Upper lobe of left lung (tissue), 6 donors: ENCODE measurements around the gene DHX40. TPM values are rescaled to one million over a fixed set of nuclear protein-coding genes. Genes with fewer than 3 reads are reported as not detected.

Experiments used
- ATAC-seq, 2 donors: fragments of 200-7000 bp; cut with Tn5 transposase; one replicate each; pipeline ENCODE4 v1.9.1; 2022; ENCODE audit warnings: mild to moderate bottlenecking in 2 of 2, moderate library complexity in 2 of 2; ENCODE audit not compliant: low FRiP score in 2 of 2
- DNase-seq, 2 donors: peaks; one replicate each; pipeline ENCODE4 v3.0.0-alpha.2; 2019 to 2020
- H3K27ac ChIP-seq, 4 donors: fragments of 200-600 bp; sonication (generic); one replicate each; pipeline ENCODE4 v1.5.1; 2016 to 2019
- H3K27me3 ChIP-seq, 4 donors: fragments of 200-600 bp; sonication (generic); one replicate each; pipeline ENCODE4 v1.5.1; 2017 to 2019
- H3K36me3 ChIP-seq, 4 donors: fragments of 200-600 bp; sonication (generic); one replicate each; pipeline ENCODE4 v1.5.1; 2016 to 2019
- H3K4me1 ChIP-seq, 4 donors: fragments of 200-600 bp; sonication (generic); one replicate each; pipeline ENCODE4 v1.5.1; 2018 to 2019
- H3K4me3 ChIP-seq, 4 donors: fragments of 200-600 bp; sonication (generic); one replicate each; pipeline ENCODE4 v1.5.1; 2017 to 2019; ENCODE audit warnings: mild to moderate bottlenecking in 2 of 4, moderate library complexity in 1 of 4
- H3K9me3 ChIP-seq, 4 donors: fragments of 200-600 bp; sonication (generic); one replicate each; pipeline ENCODE4 v1.5.1; 2018 to 2019
- EP300 ChIP-seq, 4 donors: sonication (generic); formaldehyde crosslinking; IDR thresholded peaks; one replicate each; pipeline ENCODE4 v1.5.1; 2017; ENCODE audit warnings: antibody characterized with exemption in 4 of 4, control low read depth in 2 of 4
- POLR2A ChIP-seq, 4 donors: fragments of 450-650 bp; IDR thresholded peaks; one replicate each; pipeline ENCODE4 v1.5.1; 2016 to 2017; ENCODE audit warnings: antibody characterized with exemption in 4 of 4, mild to moderate bottlenecking in 2 of 4
- POLR2AphosphoS5 ChIP-seq, 2 donors: sonication (generic); formaldehyde crosslinking; IDR thresholded peaks; one replicate each; pipeline ENCODE4 v1.5.1; 2017; ENCODE audit warnings: antibody characterized with exemption in 2 of 2
- WGBS, 2 donors: methylation state at CpG; one replicate each; pipeline ENCODE4 v1.1.5; 2017 to 2018; 5-methylcytosine and 5-hydroxymethylcytosine counted together
- total RNA-seq, 6 donors: library from RNA; depleted of rRNA in 4 of 6; stranded (reverse); fragments of >200 nt in 4 of 6; gene quantifications; one replicate each; pipeline versions ENCODE4 v1.1.0 to v1.2.1, GENCODE V29; 2016 to 2021
- TF ChIP-seq, protein P1 (sequence below), 6 experiments: fragments of 450-650 bp in 4 of 6; fragments of 200-600 bp in 2 of 6; sonication (generic) in 2 of 6; IDR thresholded peaks; one replicate each; pipeline ENCODE4 v1.5.1; 2016 to 2019; ENCODE audit warnings: antibody characterized with exemption in 6 of 6
- donor health status: DM: no; HTN: no; CAD: no; lungs with moderate emphysema.
- donor health status: DM: no; HTN: yes; CAD: no; lungs with severe emphysema.

Gene DHX40
- total RNA-seq, 6 donors from 2014 or later, result 11.8 to 63.2 (median 21.0) TPM

DNA sequence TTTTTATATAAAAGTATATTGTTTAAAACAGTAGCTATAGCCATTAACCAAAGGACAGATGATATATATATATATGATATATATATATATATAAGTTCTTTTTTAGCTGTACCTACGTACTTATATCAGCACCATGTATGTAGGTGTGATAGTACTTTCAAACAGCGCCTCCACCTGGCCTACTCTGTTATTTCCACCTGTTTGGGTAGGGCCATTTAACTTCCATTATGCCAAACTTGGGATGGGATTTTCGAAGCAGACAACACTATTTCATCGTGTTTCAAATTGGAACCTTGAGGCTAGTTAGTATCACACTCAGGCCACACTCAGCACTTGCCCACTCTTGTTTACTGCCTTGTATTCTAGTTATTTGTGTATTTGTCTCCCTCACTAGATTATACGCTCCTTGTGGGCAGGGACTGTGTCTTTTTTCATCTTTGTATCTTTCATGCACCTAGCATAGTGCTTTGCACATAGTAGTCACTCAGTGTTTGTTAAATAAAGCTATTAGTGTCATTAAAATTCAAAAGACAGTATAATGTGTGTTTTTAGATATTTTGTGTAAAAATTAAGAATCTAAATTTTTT lies 42.5 kb downstream of the DHX40 start:
- TF ChIP-seq, protein P1, sequence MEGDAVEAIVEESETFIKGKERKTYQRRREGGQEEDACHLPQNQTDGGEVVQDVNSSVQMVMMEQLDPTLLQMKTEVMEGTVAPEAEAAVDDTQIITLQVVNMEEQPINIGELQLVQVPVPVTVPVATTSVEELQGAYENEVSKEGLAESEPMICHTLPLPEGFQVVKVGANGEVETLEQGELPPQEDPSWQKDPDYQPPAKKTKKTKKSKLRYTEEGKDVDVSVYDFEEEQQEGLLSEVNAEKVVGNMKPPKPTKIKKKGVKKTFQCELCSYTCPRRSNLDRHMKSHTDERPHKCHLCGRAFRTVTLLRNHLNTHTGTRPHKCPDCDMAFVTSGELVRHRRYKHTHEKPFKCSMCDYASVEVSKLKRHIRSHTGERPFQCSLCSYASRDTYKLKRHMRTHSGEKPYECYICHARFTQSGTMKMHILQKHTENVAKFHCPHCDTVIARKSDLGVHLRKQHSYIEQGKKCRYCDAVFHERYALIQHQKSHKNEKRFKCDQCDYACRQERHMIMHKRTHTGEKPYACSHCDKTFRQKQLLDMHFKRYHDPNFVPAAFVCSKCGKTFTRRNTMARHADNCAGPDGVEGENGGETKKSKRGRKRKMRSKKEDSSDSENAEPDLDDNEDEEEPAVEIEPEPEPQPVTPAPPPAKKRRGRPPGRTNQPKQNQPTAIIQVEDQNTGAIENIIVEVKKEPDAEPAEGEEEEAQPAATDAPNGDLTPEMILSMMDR (IDR thresholded peaks at IDR 0.05), result peak in 1 of 6 experiments; percentile 10
- no peak for TF ChIP-seq EP300 (IDR thresholded peaks at IDR 0.05)
- TF ChIP-seq POLR2AphosphoS5 (IDR thresholded peaks at IDR 0.05), result no peak
- TF ChIP-seq POLR2A (IDR thresholded peaks at IDR 0.05), result no peak
- Histone ChIP-seq H3K9me3 (no peaks in the 10 kb centered on the region), H3K36me3 (peaks cover 11 to 55% (median 13%) of the 10 kb centered on the region in 4 donors), H3K27me3 (no peaks in the 10 kb centered on the region), H3K4me3 (no peak overlapping the region), H3K27ac (no peak overlapping the region), H3K4me1 (no peaks in the 10 kb centered on the region)
- DNase-seq, result no peak
- 92 to 95% methylated on average over 5 of the region's 5 CpGs for WGBS, 2 donors
- ATAC-seq, result no peak

DNA sequence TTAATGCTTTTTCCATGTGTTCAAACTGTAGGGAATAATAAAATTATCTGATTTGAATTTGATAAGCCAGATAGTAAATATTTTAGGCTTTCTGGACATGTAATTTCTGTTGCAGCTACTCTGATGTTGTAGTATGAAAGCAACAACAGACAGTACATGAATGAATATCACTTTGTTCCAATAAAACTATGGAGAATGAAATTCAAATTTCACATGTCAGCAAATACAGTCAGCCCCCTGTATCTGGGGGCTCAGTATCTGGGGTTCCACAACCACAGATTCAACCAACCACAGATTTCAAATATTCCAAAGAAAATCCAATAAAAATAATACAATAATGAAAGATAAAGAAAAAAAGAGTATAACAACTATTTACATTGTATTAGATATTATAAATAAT lies 46.1 kb downstream of the DHX40 start:
- ATAC-seq, result no peak
- no peaks in the 10 kb centered on the region for H3K4me1 ChIP-seq
- H3K4me3 ChIP-seq, result no peak overlapping the region
- H3K36me3 ChIP-seq, result peaks cover 0 to 30% (median 2%) of the 10 kb centered on the region in 4 donors
- TF ChIP-seq, protein P1 (IDR thresholded peaks at IDR 0.05), result no peak
- TF ChIP-seq EP300 (IDR thresholded peaks at IDR 0.05), result no peak
- no peak for TF ChIP-seq POLR2A (IDR thresholded peaks at IDR 0.05)
- TF ChIP-seq POLR2AphosphoS5 (IDR thresholded peaks at IDR 0.05), result no peak
- no peaks in the 10 kb centered on the region for H3K9me3 ChIP-seq
- no peak overlapping the region for H3K27ac ChIP-seq
- no peak for DNase-seq
- no peaks in the 10 kb centered on the region for H3K27me3 ChIP-seq

DNA sequence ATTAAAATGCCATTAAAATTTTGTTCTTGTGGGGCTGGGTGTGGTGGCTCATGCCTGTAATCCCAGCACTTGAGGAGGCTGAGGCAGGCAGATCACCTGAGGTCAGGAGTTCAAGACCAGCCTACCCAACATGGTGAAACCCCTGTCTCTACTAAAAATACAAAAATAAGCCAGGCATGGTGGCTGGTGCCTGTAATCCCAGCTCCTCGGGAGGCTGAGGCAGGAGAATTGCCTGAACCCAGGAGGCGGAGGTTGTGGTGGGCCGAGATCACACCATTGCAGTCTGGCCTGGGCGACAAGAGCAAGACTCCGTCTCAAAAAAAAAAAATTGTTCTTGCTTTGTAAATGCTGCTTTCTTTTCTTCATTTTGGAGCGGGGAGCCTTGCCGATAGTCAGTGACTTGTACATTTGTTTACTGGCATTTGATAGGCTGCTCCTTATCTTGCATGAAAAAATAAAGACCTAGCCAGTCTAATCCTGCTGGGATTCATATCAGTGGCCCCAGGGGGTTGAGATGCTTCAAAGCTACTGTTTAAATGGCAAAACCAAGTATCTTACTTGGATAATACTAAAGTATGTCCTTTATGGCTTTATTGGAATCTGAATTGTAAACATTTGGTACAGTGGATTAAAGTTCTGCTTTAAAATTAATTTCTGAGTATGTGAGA lies 51.0 kb downstream of the DHX40 start:
- WGBS, 2 donors, result 96 to 97% methylated on average over 7 of the region's 7 CpGs
- Histone ChIP-seq H3K36me3 (no peaks in the 10 kb centered on the region), H3K9me3 (no peaks in the 10 kb centered on the region), H3K4me3 (no peak overlapping the region), H3K27me3 (no peaks in the 10 kb centered on the region), H3K27ac (no peak overlapping the region), H3K4me1 (peaks cover 8 to 17% (median 11%) of the 10 kb centered on the region in 4 donors)
- ATAC-seq, result no peak
- DNase-seq, result no peak
- TF ChIP-seq EP300 (IDR thresholded peaks at IDR 0.05), result no peak
- no peak for TF ChIP-seq POLR2AphosphoS5 (IDR thresholded peaks at IDR 0.05)
- TF ChIP-seq POLR2A (IDR thresholded peaks at IDR 0.05), result no peak
- TF ChIP-seq, protein P1 (IDR thresholded peaks at IDR 0.05), result no peak

DNA sequence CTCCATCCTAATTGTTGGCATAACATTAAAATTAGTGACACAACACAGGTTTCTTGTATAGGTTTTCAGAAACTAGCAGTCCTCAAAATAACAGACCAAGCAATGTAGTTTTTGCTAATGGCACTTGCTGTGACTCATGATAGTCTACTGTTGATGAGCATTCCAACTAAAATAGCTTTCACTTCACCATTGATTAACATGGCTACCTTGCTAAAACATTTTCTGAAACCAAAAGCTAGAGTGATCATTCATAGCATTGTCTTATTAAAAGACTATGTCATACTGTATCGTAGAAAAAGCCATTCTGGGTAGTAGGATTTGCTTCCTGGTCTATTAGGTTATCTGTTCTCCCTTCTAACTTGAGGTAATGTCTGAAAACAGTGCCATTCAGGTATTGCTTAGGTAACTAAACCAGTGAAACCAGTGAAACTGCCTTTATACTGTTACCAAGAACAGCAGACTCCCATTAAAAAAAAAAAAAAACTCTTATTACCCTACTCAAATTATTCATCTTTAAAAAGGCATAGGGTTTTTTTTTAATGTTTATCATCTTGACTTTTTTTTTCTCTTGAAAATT lies 51.8 kb downstream of the DHX40 start:
- Histone ChIP-seq H3K4me1 (peaks cover 16 to 26% (median 20%) of the 10 kb centered on the region in 4 donors), H3K36me3 (no peaks in the 10 kb centered on the region), H3K27ac (peak overlapping the region in 3 of 4 donors; percentile 13 to 98 (median 96)), H3K27me3 (no peaks in the 10 kb centered on the region), H3K9me3 (no peaks in the 10 kb centered on the region), H3K4me3 (no peak overlapping the region)
- ATAC-seq (no peak), DNase-seq (no peak)
- TF ChIP-seq, protein P1 (IDR thresholded peaks at IDR 0.05), result no peak
- TF ChIP-seq EP300 (IDR thresholded peaks at IDR 0.05), result no peak
- no peak for TF ChIP-seq POLR2AphosphoS5 (IDR thresholded peaks at IDR 0.05)
- TF ChIP-seq POLR2A (IDR thresholded peaks at IDR 0.05), result no peak
- WGBS, 2 donors, result 82 to 91% methylated on average over 1 of the region's 1 CpG
